HepG2 (cell line): Measurements from ENCODE around the gene NOTCH2. TPM values are rescaled to one million over a fixed set of nuclear protein-coding genes. Genes with fewer than 3 reads are reported as not detected.
A peak's percentile ranks its signal among the peaks of the same experiment; 100 is the strongest.

Source experiments
- ARNT ChIP-seq: fragments of 450-650 bp; IDR thresholded peaks from 2 replicates; pipeline ENCODE4 v1.6.1; 2017
- BCL3 ChIP-seq: sonication (generic); formaldehyde crosslinking; IDR thresholded peaks from 2 replicates; pipeline ENCODE4 v1.5.1; 2020; ENCODE audit warnings: mild to moderate bottlenecking, missing genetic modification reagents, moderate library complexity
- CCDC6 ChIP-seq: sonication (generic); formaldehyde crosslinking; IDR thresholded peaks from 2 replicates; pipeline ENCODE4 v1.8.1; 2022; ENCODE audit warnings: mild to moderate bottlenecking, missing genetic modification reagents, moderate library complexity
- CEBPB ChIP-seq: IDR thresholded peaks from 2 replicates; pipeline ENCODE4 v1.6.1; 2011; ENCODE audit warnings: low read depth, low read length, improper control_type of control experiment, borderline replicate concordance
- DPF2 ChIP-seq: sonication (generic); formaldehyde crosslinking; IDR thresholded peaks from 2 replicates; pipeline ENCODE4 v1.4.0; 2020; ENCODE audit warnings: mild to moderate bottlenecking, low read depth, missing genetic modification reagents, borderline replicate concordance
- ELF1 ChIP-seq: sonication (generic); formaldehyde crosslinking; IDR thresholded peaks from 2 replicates; pipeline ENCODE4 v1.4.0; 2020; ENCODE audit warnings: missing genetic modification reagents
- EP300 ChIP-seq, 3 experiments: sonication (generic) in 1 of 3; formaldehyde crosslinking in 1 of 3; IDR thresholded peaks; 2 replicates each; pipeline versions ENCODE4 v1.5.1 to v1.6.1; 2011 to 2020; ENCODE audit warnings: low read depth in 2 of 3, low read length in 2 of 3, borderline replicate concordance in 1 of 3, improper control_type of control experiment in 1 of 3, mild to moderate bottlenecking in 1 of 3, missing genetic modification reagents in 1 of 3, moderate library complexity in 1 of 3
- KDM5B ChIP-seq: sonication (generic); formaldehyde crosslinking; IDR thresholded peaks from 2 replicates; pipeline ENCODE4 v1.4.0; 2020; ENCODE audit warnings: missing genetic modification reagents, mild to moderate bottlenecking, borderline replicate concordance
- KLF11 ChIP-seq: IDR thresholded peaks from 2 replicates; pipeline ENCODE4 v1.6.1; 2016; ENCODE audit warnings: missing compliant biosample characterization
- LCORL ChIP-seq, 2 experiments: fragments of 450-650 bp in 1 of 2; sonication (generic) in 1 of 2; formaldehyde crosslinking in 1 of 2; IDR thresholded peaks; 2 replicates each; pipeline versions ENCODE4 v1.5.0 to v1.6.1; 2017 to 2020; ENCODE audit warnings: antibody characterized with exemption in 1 of 2, missing genetic modification reagents in 1 of 2
- SIX4 ChIP-seq: sonication (generic); formaldehyde crosslinking; IDR thresholded peaks from 2 replicates; pipeline ENCODE4 v1.4.0; 2020; ENCODE audit warnings: missing genetic modification reagents
- TEAD3 ChIP-seq: optimal IDR thresholded peaks from 2 replicates; pipeline ENCODE3; 2016; ENCODE audit warnings: borderline replicate concordance
- ZC3H13 ChIP-seq: sonication (generic); formaldehyde crosslinking; IDR thresholded peaks from 2 replicates; pipeline ENCODE4 v1.8.1; 2023; ENCODE audit warnings: mild to moderate bottlenecking, missing genetic modification reagents, moderate library complexity
- ZNF264 ChIP-seq: sonication (generic); formaldehyde crosslinking; IDR thresholded peaks from 2 replicates; pipeline ENCODE4 v1.4.0; 2020; ENCODE audit warnings: missing genetic modification reagents
- ZSCAN21 ChIP-seq: sonication (generic); formaldehyde crosslinking; IDR thresholded peaks from 2 replicates; pipeline ENCODE4 v1.8.0; 2022; ENCODE audit warnings: mild to moderate bottlenecking, missing genetic modification reagents, moderate library complexity, borderline replicate concordance
- polyA plus RNA-seq, 8 experiments: library from polyadenylated mRNA; depleted of rRNA in 3 of 8; stranded (reverse) in 7 of 8; unstranded in 1 of 8; fragments of >200 nt; fragmentation: Illumina TruSeq in 4 of 8; extraction: Trizol in 4 of 8; gene quantifications; 2 replicates each; pipeline versions ENCODE4 v1.2.1 to v1.2.3, GENCODE V29; 2011 to 2016; ENCODE audit warnings: low read depth in 4 of 8, missing spikeins in 1 of 8, mixed read lengths in 1 of 8; ENCODE audit not compliant: insufficient read depth in 1 of 8
- total RNA-seq, 5 experiments: library from RNA; depleted of rRNA; stranded (reverse); fragments of >200 nt; fragmentation: Illumina TruSeq; extraction: Trizol; gene quantifications; 2 replicates each; pipeline ENCODE4 v1.2.3, GENCODE V29; 2016; ENCODE audit warnings: low read depth in 1 of 5
- TF ChIP-seq, protein P1 (sequence below): sonication (generic); formaldehyde crosslinking; IDR thresholded peaks from 2 replicates; pipeline ENCODE4 v1.4.0; 2020; ENCODE audit warnings: missing genetic modification reagents
- TF ChIP-seq, protein P2 (sequence below): sonication (generic); formaldehyde crosslinking; IDR thresholded peaks from 2 replicates; pipeline ENCODE4 v1.5.0; 2020; ENCODE audit warnings: mild to moderate bottlenecking, missing genetic modification reagents
- TF ChIP-seq, protein P3 (sequence below): sonication (generic); formaldehyde crosslinking; IDR thresholded peaks from 2 replicates; pipeline ENCODE4 v1.4.0; 2020; ENCODE audit warnings: mild to moderate bottlenecking, missing genetic modification reagents
- TF ChIP-seq, protein P4 (sequence below): sonication (generic); formaldehyde crosslinking; conservative IDR thresholded peaks from 2 replicates; pipeline ENCODE4 v1.4.0; 2020; ENCODE audit warnings: mild to moderate bottlenecking, missing genetic modification reagents, moderate library complexity

Gene NOTCH2
- total and polyA plus RNA-seq, 2 of the 13 experiments (the other 11 are each of a cell fraction or from before 2014, with no cell fraction given) = 4.0 to 11.4 TPM

DNA sequence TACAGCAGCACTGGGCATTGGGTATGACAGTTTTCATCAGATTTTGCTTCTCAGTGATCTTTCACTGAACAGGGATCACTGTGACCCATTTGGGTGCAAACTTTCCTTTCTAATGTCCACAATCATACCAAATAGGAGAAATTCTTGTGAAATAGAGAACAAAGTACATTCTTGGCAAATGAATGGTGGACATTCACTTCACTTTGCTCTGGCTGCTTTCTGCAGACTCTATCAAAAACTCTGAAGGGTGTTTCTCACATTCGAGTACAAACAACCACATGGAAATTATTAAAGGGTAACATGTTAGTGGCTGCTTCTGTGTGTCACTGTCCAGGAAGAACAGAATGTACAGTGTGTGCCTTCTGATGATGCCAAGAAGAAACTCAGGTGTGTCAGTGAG lies 111.2 kb downstream of the NOTCH2 start (continued):
- TF ChIP-seq BCL3 = no peak
- no peak for TF ChIP-seq LCORL (IDR thresholded peaks at IDR 0.05)
- TF ChIP-seq LCORL (CRISPR knock-in tag; IDR thresholded peaks at IDR 0.05) = peak; percentile 61; the same call in 1 of the 2 replicates
- peak; percentile 36 for TF ChIP-seq TEAD3 (CRISPR knock-in tag)
- 0 out of 4 replicates have a peak, but pooled peaks of 1 of the 2 experiments have one; percentile 47 for TF ChIP-seq EP300 (IDR thresholded peaks at IDR 0.05; ENCODE audit: low read depth in 2 of 2, low read length in 2 of 2)
- no peak for TF ChIP-seq EP300 (CRISPR knock-in tag; IDR thresholded peaks at IDR 0.05; ENCODE audit: borderline replicate concordance)
- TF ChIP-seq KDM5B (CRISPR knock-in tag) = no peak
- TF ChIP-seq, protein P1, sequence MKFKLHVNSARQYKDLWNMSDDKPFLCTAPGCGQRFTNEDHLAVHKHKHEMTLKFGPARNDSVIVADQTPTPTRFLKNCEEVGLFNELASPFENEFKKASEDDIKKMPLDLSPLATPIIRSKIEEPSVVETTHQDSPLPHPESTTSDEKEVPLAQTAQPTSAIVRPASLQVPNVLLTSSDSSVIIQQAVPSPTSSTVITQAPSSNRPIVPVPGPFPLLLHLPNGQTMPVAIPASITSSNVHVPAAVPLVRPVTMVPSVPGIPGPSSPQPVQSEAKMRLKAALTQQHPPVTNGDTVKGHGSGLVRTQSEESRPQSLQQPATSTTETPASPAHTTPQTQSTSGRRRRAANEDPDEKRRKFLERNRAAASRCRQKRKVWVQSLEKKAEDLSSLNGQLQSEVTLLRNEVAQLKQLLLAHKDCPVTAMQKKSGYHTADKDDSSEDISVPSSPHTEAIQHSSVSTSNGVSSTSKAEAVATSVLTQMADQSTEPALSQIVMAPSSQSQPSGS = no peak
- TF ChIP-seq, protein P2, sequence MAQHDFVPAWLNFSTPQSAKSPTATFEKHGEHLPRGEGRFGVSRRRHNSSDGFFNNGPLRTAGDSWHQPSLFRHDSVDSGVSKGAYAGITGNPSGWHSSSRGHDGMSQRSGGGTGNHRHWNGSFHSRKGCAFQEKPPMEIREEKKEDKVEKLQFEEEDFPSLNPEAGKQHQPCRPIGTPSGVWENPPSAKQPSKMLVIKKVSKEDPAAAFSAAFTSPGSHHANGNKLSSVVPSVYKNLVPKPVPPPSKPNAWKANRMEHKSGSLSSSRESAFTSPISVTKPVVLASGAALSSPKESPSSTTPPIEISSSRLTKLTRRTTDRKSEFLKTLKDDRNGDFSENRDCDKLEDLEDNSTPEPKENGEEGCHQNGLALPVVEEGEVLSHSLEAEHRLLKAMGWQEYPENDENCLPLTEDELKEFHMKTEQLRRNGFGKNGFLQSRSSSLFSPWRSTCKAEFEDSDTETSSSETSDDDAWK (CRISPR knock-in tag) = no peak
- no peak for TF ChIP-seq SIX4
- TF ChIP-seq ZSCAN21 (CRISPR knock-in tag) = no peak
- TF ChIP-seq ZNF264 (CRISPR knock-in tag) = 0 out of 2 replicates have a peak, but pooled peaks have one; percentile 63
- TF ChIP-seq KLF11 (CRISPR knock-in tag) = no peak
- TF ChIP-seq, protein P3, sequence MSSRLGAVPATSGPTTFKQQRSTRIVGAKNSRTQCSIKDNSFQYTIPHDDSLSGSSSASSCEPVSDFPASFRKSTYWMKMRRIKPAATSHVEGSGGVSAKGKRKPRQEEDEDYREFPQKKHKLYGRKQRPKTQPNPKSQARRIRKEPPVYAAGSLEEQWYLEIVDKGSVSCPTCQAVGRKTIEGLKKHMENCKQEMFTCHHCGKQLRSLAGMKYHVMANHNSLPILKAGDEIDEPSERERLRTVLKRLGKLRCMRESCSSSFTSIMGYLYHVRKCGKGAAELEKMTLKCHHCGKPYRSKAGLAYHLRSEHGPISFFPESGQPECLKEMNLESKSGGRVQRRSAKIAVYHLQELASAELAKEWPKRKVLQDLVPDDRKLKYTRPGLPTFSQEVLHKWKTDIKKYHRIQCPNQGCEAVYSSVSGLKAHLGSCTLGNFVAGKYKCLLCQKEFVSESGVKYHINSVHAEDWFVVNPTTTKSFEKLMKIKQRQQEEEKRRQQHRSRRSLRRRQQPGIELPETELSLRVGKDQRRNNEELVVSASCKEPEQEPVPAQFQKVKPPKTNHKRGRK (CRISPR knock-in tag) = no peak
- no peak for TF ChIP-seq CCDC6 (CRISPR knock-in tag)
- no peak for TF ChIP-seq ARNT
- peak; percentile 48; the same call in 1 of the 2 replicates for TF ChIP-seq DPF2
- TF ChIP-seq CEBPB = peak; percentile 79
- no peak for TF ChIP-seq ELF1 (CRISPR knock-in tag)
- TF ChIP-seq, protein P4, sequence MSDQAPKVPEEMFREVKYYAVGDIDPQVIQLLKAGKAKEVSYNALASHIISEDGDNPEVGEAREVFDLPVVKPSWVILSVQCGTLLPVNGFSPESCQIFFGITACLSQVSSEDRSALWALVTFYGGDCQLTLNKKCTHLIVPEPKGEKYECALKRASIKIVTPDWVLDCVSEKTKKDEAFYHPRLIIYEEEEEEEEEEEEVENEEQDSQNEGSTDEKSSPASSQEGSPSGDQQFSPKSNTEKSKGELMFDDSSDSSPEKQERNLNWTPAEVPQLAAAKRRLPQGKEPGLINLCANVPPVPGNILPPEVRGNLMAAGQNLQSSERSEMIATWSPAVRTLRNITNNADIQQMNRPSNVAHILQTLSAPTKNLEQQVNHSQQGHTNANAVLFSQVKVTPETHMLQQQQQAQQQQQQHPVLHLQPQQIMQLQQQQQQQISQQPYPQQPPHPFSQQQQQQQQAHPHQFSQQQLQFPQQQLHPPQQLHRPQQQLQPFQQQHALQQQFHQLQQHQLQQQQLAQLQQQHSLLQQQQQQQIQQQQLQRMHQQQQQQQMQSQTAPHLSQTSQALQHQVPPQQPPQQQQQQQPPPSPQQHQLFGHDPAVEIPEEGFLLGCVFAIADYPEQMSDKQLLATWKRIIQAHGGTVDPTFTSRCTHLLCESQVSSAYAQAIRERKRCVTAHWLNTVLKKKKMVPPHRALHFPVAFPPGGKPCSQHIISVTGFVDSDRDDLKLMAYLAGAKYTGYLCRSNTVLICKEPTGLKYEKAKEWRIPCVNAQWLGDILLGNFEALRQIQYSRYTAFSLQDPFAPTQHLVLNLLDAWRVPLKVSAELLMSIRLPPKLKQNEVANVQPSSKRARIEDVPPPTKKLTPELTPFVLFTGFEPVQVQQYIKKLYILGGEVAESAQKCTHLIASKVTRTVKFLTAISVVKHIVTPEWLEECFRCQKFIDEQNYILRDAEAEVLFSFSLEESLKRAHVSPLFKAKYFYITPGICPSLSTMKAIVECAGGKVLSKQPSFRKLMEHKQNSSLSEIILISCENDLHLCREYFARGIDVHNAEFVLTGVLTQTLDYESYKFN (CRISPR knock-in tag) = peak; percentile 65; the same call in 1 of the 2 replicates
- no peak for TF ChIP-seq ZC3H13 (CRISPR knock-in tag)
